Mammary epithelial cell (primary cell): ENCODE results near the gene C18orf63.

Experiments used
- EZH2 ChIP-seq: IDR thresholded peaks from 2 replicates; pipeline ENCODE4 v1.6.1; 2012; ENCODE audit warnings: low read length, inconsistent platforms, borderline replicate concordance
- TF ChIP-seq, protein P1 (sequence below), 2 donors: IDR thresholded peaks in 1 of 2; conservative IDR thresholded peaks in 1 of 2; 2 replicates each; pipeline ENCODE4 v1.5.1; 2011 to 2012; ENCODE audit warnings: inconsistent platforms in 2 of 2, low read length in 2 of 2, mild to moderate bottlenecking in 2 of 2, control low read depth in 1 of 2, low read depth in 1 of 2; ENCODE audit not compliant: insufficient read depth in 1 of 2; ENCODE audit errors: extremely low read depth in 1 of 2

DNA sequence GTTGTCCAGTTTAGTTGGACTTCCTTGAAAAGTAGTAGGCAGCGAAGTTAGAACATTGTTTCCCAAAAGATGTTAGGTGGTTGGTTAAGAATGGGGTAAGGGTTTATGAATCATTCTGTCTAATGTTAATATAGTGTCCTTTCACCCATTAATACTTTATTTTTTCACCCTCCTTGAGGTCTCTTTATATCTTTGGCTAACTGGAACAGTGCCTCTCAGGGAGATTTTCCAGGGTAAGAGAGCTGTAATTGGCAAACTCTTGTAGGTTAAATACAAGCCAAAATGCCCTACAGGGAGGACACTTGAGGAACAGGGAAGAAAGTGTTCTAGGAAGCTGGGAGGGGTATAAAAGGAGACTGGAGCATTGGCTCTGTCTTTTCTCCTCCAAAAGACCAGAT is 22.3 kb downstream of the C18orf63 start:
- TF ChIP-seq EZH2, result no peak
- TF ChIP-seq, protein P1, sequence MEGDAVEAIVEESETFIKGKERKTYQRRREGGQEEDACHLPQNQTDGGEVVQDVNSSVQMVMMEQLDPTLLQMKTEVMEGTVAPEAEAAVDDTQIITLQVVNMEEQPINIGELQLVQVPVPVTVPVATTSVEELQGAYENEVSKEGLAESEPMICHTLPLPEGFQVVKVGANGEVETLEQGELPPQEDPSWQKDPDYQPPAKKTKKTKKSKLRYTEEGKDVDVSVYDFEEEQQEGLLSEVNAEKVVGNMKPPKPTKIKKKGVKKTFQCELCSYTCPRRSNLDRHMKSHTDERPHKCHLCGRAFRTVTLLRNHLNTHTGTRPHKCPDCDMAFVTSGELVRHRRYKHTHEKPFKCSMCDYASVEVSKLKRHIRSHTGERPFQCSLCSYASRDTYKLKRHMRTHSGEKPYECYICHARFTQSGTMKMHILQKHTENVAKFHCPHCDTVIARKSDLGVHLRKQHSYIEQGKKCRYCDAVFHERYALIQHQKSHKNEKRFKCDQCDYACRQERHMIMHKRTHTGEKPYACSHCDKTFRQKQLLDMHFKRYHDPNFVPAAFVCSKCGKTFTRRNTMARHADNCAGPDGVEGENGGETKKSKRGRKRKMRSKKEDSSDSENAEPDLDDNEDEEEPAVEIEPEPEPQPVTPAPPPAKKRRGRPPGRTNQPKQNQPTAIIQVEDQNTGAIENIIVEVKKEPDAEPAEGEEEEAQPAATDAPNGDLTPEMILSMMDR (conservative IDR thresholded peaks at IDR 0.05 in 1 of 2, IDR thresholded peaks at IDR 0.05 in 1 of 2; ENCODE audit: extremely low read depth in 1 of 2, insufficient read depth in 1 of 2, low read depth in 1 of 2, low read length in 2 of 2), result no peak
